SKM-1 treated with dmso at 0.1 percent for 144 hours (cell line): ENCODE results near the gene STARD3.

ENCODE experiments used
- DNase-seq: peaks from one replicate; lab custom pipeline; 2025; ENCODE audit not compliant: unreplicated experiment; lab: John Stamatoyannopoulos, UW

The STARD3 gene

DNA sequence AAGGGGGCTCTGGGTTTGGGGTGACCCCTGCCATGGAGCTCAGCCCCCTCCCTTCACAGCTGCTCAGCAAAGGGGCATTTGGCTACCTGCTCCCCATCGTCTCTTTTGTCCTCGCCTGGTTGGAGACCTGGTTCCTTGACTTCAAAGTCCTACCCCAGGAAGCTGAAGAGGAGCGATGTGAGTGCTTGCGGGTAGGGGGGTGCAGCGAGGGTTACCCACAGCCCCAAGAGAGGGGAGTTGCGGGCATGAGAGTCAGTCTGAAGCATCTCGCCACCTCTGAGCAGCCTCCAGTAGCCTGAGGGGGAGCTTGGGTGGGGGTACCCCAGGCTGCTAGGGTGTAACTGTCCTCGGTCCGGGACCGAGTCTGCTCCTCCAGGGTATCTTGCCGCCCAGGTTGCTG, 21.4 kb downstream of the STARD3 start:
- no peak for DNase-seq

DNA sequence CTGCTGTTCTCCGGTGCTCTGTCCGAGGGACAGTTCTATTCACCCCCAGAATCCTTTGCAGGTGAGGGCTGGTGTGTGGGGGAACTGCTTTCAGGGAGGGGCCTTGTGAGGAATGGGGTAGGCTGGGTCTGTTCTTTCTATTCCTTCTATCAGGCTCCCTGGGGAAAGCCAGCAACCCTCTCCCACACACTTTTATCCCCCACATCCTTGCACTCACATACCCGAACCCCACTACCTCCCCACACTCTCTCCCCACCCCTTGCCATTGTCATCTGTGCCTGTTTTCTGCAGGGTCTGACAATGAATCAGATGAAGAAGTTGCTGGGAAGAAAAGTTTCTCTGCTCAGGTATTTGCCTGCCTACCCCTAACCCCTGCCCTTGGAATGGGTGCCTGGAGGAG, 21.8 kb downstream of the STARD3 start:
- no peak for DNase-seq

DNA sequence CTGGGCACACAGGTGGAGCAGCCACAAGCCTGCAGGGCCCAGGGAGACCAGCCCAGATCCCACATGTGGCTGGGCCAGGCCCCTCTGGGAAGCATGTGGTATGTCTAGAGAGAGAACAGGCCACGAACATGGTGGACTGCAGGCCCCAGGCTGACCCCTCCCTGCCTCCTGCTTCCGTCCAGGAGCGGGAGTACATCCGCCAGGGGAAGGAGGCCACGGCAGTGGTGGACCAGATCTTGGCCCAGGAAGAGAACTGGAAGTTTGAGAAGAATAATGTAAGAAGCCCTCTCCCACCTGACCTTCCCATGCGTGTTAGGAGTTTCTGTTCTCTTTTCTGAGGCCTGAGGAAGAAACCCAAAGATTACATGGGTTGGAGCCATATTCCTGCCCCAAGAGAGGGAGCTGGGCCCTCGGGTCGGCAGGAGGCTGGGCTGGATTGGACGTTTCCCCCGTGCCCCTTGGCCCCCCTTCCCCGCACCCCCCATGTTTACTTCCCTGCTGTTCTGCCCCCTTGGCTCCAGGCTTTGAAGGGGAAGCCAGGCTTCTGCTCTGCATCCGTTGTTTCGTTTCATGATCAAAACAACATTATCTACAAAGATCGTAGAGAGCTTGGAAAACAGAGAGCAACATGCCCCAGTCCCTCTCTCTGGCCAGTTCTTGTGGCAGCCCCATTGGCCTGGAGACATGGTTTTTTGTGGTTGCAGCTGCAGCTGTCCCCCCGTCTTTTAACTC, 22.5 kb downstream of the STARD3 start:
- DNase-seq: no peak

DNA sequence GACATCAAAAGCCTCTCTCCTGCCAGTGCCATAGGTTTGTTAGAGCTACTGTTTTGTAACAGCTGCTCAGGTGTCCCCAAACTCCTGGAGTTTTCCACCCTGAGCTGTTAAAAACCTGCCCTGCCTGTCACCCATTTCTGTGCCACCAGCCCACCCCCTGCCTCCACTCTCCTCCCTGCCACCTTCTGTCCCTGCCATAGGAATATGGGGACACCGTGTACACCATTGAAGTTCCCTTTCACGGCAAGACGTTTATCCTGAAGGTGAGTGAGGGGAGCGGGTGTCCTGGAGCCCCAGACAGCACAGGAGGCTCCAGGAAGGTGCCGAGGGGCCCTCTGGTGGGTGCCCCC, 23.0 kb downstream of the STARD3 start:
- DNase-seq: no peak

DNA sequence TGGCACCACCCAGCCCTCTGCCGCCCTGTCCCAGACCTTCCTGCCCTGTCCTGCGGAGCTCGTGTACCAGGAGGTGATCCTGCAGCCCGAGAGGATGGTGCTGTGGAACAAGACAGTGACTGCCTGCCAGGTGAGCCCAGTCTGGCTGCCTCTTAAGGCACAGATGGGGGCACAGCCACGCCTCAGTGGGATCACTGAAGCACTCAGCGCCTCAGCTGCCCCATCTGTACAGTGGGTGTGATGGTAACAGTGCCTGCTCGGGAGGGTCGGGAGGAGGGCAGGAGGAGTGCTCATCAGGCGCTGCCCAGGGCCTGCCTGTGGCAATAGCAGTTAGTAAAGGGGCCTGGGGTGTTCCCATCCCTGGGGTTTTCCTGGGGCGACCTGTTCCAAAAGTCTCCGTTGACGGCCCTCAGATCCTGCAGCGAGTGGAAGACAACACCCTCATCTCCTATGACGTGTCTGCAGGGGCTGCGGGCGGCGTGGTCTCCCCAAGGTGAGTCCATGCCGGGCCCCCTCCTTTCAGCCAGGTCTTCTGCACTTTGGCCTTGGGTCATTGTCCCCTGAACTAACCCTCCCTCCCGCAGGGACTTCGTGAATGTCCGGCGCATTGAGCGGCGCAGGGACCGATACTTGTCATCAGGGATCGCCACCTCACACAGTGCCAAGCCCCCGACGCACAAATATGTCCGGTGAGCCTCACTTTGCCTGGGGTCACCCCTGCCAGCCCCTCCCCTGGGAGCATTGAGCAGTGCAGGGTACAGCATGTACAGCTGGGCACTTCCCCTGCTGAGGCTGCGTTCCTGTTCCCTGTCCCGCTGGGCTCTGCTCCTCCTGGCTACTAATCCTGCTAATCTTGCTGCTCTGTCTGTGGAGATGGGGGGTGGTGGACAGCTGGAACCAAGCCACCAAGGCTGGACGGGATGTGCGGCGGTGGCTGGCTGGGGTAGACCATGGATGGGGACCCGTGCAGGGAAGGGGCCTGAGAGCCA, 23.7 kb downstream of the STARD3 start:
- no peak for DNase-seq

DNA sequence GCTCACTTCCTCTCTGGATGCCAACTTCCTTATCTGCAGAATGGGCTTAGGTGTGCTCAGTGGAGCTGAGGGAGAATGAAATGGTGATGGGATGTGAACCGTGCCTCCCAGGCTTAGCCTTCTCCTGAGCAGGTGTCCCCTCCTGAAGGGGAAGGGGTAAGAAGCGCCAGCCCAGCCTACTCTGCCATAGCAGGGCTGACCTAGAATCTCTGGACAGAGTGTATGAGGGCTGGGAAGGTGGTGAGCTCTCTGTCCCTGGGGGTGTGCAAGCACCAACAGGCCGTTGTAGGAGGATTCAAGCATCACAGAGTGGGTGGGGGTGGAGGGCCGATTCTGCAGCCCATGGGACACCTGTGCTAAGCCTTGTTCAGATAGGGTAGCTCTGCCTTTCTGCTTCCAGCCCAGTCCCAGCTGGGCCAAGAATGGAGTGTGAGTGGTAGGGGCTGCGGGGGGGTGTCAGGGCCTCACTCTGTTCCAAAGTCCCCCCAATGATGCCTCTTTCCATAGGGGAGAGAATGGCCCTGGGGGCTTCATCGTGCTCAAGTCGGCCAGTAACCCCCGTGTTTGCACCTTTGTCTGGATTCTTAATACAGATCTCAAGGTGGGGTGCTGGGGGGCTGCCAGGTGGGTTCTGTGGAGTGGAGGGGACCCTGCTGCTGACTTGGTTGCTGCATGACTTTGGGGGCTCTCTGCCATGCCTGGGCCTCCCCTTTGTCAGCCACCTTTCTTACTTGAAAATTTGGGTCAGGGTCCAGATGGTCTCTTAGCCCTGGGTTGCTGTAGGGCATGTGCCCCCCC, 25.0 kb downstream of the STARD3 start:
- no peak for DNase-seq

DNA sequence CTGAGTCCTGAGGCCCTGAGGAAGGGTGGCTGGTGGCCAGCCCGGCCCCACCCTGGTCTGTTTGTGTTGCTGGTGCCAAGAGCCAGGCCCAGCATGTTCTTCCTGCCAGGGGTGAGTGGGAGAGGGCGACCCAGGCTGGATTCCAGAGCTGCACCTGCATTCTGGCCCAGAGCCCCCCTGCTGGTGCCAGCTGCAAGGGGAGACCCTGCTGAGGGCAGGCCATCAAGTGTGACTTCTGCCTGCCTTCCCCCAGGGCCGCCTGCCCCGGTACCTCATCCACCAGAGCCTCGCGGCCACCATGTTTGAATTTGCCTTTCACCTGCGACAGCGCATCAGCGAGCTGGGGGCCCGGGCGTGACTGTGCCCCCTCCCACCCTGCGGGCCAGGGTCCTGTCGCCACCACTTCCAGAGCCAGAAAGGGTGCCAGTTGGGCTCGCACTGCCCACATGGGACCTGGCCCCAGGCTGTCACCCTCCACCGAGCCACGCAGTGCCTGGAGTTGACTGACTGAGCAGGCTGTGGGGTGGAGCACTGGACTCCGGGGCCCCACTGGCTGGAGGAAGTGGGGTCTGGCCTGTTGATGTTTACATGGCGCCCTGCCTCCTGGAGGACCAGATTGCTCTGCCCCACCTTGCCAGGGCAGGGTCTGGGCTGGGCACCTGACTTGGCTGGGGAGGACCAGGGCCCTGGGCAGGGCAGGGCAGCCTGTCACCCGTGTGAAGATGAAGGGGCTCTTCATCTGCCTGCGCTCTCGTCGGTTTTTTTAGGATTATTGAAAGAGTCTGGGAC, 25.8 kb downstream of the STARD3 start:
- no peak for DNase-seq

DNA sequence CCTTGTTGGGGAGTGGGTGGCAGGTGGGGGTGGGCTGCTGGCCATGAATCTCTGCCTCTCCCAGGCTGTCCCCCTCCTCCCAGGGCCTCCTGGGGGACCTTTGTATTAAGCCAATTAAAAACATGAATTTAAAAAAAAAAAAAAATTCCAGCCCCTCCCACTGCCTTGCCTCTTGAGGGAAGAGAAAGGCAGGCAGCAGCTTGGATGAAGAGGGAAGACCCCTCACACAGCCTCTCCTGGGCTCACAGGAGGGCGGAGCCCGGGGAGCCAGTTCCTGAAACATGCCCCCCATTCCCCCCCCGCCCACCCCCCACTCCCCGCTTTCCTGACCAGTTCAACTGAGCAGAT, 26.4 kb downstream of the STARD3 start:
- DNase-seq: no peak

DNA sequence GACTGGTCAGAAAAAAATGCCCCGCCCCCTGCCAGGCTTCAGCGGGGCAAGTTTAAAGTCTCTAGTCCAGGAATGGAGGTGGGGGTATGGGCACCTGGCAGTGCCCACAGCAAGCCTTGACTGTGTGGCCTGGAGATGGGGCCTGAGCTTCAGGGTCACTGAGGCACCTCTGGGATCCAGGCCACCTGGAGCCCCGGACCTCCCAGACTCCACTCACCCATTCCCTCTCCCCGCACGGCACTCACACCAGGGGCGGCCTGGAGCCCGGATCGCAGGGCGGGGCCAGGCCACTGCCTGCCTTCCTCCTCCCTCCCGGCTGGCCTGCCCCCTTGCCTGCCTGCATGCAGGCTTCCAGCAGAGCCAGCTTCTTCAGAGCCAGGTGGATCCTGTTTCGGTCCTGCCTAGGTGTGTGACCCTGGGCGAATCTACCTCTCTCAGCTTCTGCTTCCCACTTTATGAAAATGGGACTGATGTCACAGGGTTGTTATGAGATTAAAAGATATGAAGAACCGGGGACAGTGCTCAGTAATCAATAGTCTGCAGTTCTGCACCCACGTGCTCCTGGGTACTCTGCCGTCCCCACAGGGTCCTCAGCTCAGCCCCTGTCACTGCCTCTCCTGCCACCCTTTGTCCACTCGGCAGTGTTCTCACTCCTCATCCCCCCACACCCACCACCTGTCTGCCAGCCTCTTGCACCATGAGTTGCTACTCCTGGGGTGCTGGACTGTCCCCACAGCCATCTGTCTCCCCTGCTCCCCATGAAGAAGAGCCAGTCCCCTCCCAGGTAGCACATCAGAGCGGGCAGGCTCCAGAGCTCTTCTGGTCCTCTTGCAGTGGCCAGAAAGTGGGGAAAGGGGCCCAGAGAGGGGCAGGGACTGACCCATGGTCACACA, 27.0 kb downstream of the STARD3 start:
- no peak for DNase-seq

DNA sequence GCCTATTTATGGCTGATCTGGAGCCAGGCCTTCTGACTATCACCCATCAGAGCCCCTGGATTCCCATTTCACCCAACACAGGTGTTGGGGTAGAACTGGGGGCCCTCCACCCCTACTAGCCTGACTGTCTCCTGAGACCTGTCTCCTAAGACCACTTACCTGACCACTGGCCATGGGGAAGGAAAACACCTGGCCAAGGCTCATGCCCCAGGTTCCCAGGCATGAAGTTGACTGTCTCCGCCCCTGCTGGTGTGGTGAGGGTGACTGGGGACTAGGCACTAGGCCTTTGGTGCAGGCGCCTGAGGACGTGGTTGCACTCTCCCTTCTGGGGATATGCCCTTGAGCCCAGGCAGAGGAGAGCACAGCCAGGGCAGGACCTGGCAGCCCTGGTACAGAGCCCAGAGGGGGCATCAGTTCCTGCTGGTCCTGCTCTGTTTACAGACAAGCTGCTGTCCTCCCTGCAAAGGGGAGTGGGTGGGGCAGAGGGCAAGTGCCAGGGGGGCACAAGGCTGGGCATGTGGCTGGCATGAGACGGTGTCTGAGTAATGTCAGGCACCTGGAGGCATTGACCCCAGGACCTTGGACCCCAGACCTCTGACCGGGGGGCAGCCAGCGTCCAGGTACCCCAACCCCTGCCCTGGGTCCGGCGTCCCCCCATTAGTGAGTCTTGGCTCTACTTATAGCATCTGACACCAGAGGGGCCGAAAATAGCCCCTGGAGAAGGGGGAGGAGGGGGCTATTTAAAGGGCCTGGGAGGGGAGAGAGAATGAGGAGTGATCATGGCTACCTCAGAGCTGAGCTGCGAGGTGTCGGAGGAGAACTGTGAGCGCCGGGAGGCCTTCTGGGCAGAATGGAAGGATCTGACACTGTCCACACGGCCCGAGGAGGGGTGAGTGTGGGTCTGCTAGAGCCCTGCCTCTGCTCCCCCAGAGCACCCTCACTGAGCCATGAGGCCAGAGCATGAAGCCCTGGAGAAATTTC, 27.9 kb downstream of the STARD3 start, which contains the start of gene TCAP:
TCAP (plus strand) TSS at position 769 of the 981 bp plus-strand sequence; CDS start at position 780, 11 bp downstream.
- no peak for DNase-seq

DNA sequence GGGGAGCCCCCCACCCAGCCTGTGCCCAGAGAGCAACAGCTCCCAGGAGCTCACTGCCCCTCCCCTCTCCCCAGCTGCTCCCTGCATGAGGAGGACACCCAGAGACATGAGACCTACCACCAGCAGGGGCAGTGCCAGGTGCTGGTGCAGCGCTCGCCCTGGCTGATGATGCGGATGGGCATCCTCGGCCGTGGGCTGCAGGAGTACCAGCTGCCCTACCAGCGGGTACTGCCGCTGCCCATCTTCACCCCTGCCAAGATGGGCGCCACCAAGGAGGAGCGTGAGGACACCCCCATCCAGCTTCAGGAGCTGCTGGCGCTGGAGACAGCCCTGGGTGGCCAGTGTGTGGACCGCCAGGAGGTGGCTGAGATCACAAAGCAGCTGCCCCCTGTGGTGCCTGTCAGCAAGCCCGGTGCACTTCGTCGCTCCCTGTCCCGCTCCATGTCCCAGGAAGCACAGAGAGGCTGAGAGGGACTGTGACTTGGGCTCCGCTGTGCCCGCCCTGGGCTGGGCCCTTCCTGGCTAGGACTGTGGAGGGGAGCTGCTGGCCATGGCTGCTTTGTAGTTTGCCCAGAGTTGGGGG, 28.8 kb downstream of the STARD3 start:
- DNase-seq: no peak

DNA sequence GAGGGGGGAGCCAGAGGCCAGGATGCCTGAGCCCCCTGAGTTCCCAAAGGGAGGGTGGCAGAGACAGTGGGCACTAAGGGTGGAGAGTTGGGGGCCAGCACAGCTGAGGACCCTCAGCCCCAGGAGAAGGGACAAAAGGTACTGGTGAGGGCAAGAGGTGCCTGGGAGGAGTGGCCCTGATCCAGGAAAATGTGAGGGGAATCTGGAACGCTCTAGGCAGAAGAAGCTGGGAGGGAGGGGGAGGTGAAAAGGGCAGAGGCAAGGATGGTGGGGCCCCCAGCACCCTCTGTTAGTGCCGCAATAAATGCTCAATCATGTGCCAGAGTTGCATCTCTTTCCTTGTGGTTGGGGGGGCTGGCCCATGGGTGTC, 29.3 kb downstream of the STARD3 start:
- no peak for DNase-seq

DNA sequence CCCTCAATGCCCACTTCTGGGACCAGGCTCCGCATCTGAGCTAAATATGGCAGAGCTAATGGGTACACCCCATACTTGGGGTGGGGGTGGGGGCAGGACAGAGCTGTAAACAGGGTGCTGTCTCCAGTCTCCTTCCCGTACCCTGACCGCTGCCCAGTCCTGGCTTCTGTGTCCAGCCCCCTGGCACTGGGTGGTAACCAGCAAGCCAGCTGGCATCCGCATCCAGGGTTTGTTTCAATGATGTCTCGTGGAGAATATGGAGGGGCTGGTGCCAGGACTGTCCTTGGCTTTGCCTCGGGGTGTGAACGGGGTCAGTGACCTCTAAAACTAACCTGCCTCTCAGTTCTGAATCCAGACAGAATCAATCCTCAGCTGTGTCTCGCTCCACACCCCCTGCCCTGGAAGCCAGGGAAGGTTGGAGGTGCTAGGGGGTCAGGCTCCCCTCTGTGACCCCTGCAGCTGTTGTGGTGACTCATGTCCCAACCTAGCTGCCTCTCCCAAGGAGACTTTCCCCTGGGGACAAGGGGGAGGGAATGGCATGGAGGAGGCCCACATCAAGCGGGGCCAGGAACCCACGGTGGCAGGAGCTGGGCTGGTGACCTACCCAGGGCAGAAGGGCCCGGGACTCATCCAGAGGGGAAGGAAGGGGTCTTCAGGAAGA, 29.8 kb downstream of the STARD3 start:
- DNase-seq: no peak

DNA sequence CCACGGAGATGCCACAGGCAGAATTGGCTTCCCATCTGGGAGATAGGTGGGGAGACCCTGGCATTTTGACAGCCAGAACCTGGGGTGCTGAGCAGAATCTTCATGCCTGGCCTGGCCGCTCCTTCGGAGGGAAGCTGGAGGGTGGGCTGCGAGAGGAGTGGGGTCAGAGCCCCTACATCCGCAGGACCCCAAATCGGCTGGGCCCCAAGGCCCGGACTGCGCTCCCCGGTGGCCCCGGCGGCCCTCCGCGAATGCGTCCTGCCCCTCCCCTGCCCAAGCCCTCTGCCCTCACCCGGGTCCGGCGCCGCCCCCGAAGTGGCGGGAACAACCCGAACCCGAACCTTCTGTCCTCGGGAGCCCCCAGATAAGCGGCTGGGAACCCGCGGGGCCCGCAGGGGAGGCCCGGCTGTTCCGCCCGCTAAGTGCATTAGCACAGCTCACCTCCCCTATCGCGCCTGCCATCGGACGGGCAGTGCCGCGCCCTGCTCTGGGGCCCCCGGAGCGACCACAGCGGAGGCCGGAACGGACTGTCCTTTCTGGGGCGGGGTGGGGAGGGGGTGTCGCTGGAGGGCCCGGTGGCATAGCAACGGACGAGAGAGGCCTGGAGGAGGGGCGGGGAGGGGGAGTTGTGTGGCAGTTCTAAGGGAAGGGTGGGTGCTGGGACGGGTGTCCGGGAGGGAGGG, 30.5 kb downstream of the STARD3 start:
- no peak for DNase-seq

DNA sequence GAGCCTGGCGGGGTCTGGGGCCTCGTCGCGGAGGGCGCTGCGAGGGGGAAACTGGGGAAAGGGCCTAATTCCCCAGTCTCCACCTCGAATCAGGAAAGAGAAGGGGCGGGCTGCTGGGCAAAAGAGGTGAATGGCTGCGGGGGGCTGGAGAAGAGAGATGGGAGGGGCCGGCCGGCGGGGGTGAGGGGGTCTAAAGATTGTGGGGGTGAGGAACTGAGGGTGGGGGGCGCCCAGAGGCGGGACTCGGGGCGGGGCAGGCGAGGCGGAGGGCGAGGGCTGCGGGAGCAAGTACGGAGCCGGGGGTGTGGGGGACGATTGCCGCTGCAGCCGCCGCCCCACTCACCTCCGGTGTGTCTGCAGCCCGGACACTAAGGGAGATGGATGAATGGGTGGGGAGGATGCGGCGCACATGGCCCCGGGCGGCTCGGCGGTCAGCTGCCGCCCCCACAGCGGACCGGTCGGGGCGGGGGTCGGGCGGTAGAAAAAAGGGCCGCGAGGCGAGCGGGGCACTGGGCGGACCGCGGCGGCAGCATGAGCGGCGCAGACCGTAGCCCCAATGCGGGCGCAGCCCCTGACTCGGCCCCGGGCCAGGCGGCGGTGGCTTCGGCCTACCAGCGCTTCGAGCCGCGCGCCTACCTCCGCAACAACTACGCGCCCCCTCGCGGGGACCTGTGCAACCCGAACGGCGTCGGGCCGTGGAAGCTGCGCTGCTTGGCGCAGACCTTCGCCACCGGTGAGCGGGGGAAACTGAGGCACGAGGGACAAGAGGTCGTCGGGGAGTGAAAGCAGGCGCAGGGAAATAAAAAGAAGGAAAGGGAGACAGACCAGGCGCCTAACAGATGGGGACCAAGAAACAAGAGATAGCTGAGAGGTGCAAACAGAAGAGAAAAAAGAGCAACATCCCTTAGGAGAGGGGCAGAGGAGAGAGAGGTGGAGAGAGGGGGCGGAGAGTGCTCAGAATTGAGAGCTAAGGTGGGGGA, 31.3 kb downstream of the STARD3 start, which contains the start of gene PNMT:
PNMT (plus strand) TSS at position 509 of the 980 bp plus-strand sequence; CDS start at position 532, 23 bp downstream.
- DNase-seq: no peak
